Tibial nerve (tissue), 4 donors: ENCODE results near the gene PDK3. TPM values are rescaled to one million over a fixed set of nuclear protein-coding genes. Genes with fewer than 3 reads are reported as not detected.
A peak's percentile ranks its signal among the peaks of the same experiment; 100 is the strongest.

ENCODE experiments used
- DNase-seq, 2 donors: peaks; one replicate each; pipeline ENCODE4 v3.0.0-alpha.2; 2019; ENCODE audit warnings: low spot score in 2 of 2
- H3K27ac ChIP-seq, 4 donors: fragments of 200-600 bp; sonication (generic) in 3 of 4; one replicate each; pipeline ENCODE4 v1.5.1; 2017 to 2019; ENCODE audit warnings: mild to moderate bottlenecking in 1 of 4
- H3K27me3 ChIP-seq, 2 donors: fragments of 200-600 bp; sonication (generic) in 1 of 2; one replicate each; pipeline versions ENCODE4 v1.5.1 to v1.6.0; 2017 to 2019
- H3K36me3 ChIP-seq, 3 donors: fragments of 200-600 bp; sonication (generic); one replicate each; pipeline ENCODE4 v1.5.1; 2018 to 2019
- H3K4me1 ChIP-seq, 4 donors: fragments of 200-600 bp; sonication (generic) in 3 of 4; one replicate each; pipeline ENCODE4 v1.5.1; 2017 to 2019
- H3K4me3 ChIP-seq, 4 donors: fragments of 200-600 bp; sonication (generic) in 3 of 4; one replicate each; pipeline ENCODE4 v1.5.1; 2017 to 2019; ENCODE audit warnings: mild to moderate bottlenecking in 1 of 4, moderate library complexity in 1 of 4
- H3K9me3 ChIP-seq, 4 donors: fragments of 200-600 bp; sonication (generic) in 3 of 4; one replicate each; pipeline ENCODE4 v1.5.1; 2017 to 2019
- CTCF ChIP-seq, 5 experiments: fragments of 200-600 bp in 3 of 5; fragments of 450-650 bp in 2 of 5; sonication (generic) in 3 of 5; IDR thresholded peaks; one replicate each; pipeline ENCODE4 v1.5.1; 2016 to 2019; ENCODE audit warnings: antibody characterized with exemption in 5 of 5, mild to moderate bottlenecking in 3 of 5, moderate library complexity in 2 of 5
- EP300 ChIP-seq, 2 donors: sonication (generic); formaldehyde crosslinking; IDR thresholded peaks; one replicate each; pipeline ENCODE4 v1.6.1; 2017; ENCODE audit warnings: antibody characterized with exemption in 2 of 2, mild to moderate bottlenecking in 1 of 2
- POLR2A ChIP-seq, 2 donors: fragments of 450-650 bp; IDR thresholded peaks; one replicate each; pipeline ENCODE4 v1.6.1; 2017; ENCODE audit warnings: antibody characterized with exemption in 2 of 2, mild to moderate bottlenecking in 2 of 2, moderate library complexity in 2 of 2
- WGBS, 2 donors: methylation state at CpG; one replicate each; pipeline ENCODE4 v1.1.5; 2018; 5-methylcytosine and 5-hydroxymethylcytosine counted together
- total RNA-seq, 4 donors: library from RNA; depleted of rRNA; stranded (reverse); fragments of >200 nt; gene quantifications; one replicate each; pipeline ENCODE4 v1.1.0, GENCODE V29; 2016

The PDK3 gene
- total RNA-seq, 4 donors from 2014 or later = 18.3 to 39.8 (median 31.3) TPM

- Histone ChIP-seq H3K27ac (peak overlapping the region; percentile 47 to 90 (median 86)), H3K36me3 (no peaks in the 10 kb centered on the region), H3K4me1 (peaks cover 0 to 18% (median 0%) of the 10 kb centered on the region in 4 donors), H3K27me3 (no peaks in the 10 kb centered on the region), H3K4me3 (peak overlapping the region; percentile 51 to 83 (median 77)), H3K9me3 (no peaks in the 10 kb centered on the region)
- TF ChIP-seq EP300 (IDR thresholded peaks at IDR 0.05) (no peak), POLR2A (IDR thresholded peaks at IDR 0.05) (no peak), CTCF (IDR thresholded peaks at IDR 0.05) (no peak)
- DNase-seq = no peak
- 10 to 32% methylated on average over 2 to 21 of the region's 25 CpGs for WGBS, 2 donors
Measured at GRCh38 chrX:24465532-24465865, 413 bp downstream of the PDK3 start.

DNA sequence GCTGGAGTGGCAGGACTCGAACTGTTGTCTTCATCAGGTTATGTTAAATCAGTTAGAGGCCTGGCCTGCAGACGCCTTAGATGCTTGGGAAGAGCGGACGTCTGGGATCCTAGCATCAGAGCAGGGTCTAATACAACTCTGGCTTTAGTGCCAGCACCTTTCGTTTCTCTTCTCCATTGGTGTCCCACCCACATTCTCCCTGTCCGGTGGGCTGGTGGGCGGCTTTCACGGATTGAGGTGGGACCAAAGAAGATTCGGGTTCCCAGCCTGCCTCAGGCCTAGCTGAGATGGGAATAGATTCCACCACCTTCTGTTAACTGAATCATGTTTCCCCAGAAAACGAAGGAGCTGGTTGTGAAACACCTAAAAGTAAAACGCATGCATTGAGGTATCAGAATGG lies 939 bp downstream of the PDK3 start:
- Histone ChIP-seq H3K4me1 (peaks cover 0 to 18% (median 0%) of the 10 kb centered on the region in 4 donors), H3K4me3 (peak overlapping the region; percentile 51 to 83 (median 77)), H3K27me3 (no peaks in the 10 kb centered on the region), H3K9me3 (no peaks in the 10 kb centered on the region), H3K27ac (peak overlapping the region; percentile 47 to 90 (median 86)), H3K36me3 (no peaks in the 10 kb centered on the region)
- peak in 1 of 2 donors; percentile 6 for DNase-seq
- WGBS, 2 donors = 39 to 55% methylated on average over 11 of the region's 11 CpGs
- TF ChIP-seq POLR2A (IDR thresholded peaks at IDR 0.05) = no peak
- no peak for TF ChIP-seq EP300 (IDR thresholded peaks at IDR 0.05)
- no peak for TF ChIP-seq CTCF (IDR thresholded peaks at IDR 0.05)

GRCh38 chrX:24468245-24468644 lies 3.2 kb downstream of the PDK3 start:
- peaks cover 0 to 18% (median 0%) of the 10 kb centered on the region in 4 donors for H3K4me1 ChIP-seq
- DNase-seq = no peak
- H3K9me3 ChIP-seq = no peaks in the 10 kb centered on the region
- H3K4me3 ChIP-seq = no peak overlapping the region
- no peaks in the 10 kb centered on the region for H3K27me3 ChIP-seq
- TF ChIP-seq CTCF (IDR thresholded peaks at IDR 0.05) (no peak), EP300 (IDR thresholded peaks at IDR 0.05) (peak in 1 of 2 donors; percentile 11), POLR2A (IDR thresholded peaks at IDR 0.05) (no peak)
- peak overlapping the region in 2 of 4 donors; percentile 50 to 63 for H3K27ac ChIP-seq
- H3K36me3 ChIP-seq = no peaks in the 10 kb centered on the region
- WGBS, 2 donors = 21% methylated on average over 1 of the region's 1 CpG; no CpG with 5 or more reads in 1 of the 2 donors

- TF ChIP-seq EP300 (IDR thresholded peaks at IDR 0.05) = no peak
- TF ChIP-seq POLR2A (IDR thresholded peaks at IDR 0.05) = no peak
- TF ChIP-seq CTCF (IDR thresholded peaks at IDR 0.05) = no peak
- no peaks in the 10 kb centered on the region for H3K36me3 ChIP-seq
- WGBS, 2 donors = 49 to 54% methylated on average over 2 of the region's 2 CpGs
- no peaks in the 10 kb centered on the region for H3K9me3 ChIP-seq
- H3K4me1 ChIP-seq = peaks cover 0 to 12% (median 0%) of the 10 kb centered on the region in 4 donors
- no peaks in the 10 kb centered on the region for H3K27me3 ChIP-seq
- no peak overlapping the region for H3K27ac ChIP-seq
- H3K4me3 ChIP-seq = no peak overlapping the region
- no peak for DNase-seq
Measured at GRCh38 chrX:24471808-24472207, 6.7 kb downstream of the PDK3 start.

DNA sequence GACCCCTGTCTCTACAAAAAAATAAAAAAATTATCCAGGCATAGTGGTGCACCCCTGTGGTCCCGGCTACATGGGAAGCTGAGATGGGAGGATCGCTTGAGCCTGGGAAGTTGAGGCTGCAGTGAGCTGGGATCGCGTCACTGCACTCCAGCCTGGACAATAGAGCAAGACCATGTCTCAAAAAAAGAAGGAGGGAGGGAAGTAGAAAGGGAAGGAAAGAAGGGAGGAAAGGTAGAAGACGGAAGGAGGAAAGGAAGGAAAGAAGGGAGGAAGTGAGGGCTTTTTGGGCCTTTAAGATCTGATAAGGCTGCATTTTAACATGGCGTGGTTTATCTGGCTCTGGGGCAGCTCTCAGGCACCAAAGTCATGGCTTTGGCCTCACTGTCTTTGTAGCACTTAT lies 10.4 kb downstream of the PDK3 start:
- Histone ChIP-seq H3K4me1 (peaks cover 0 to 11% (median 0%) of the 10 kb centered on the region in 4 donors), H3K4me3 (no peak overlapping the region), H3K9me3 (no peaks in the 10 kb centered on the region), H3K27me3 (no peaks in the 10 kb centered on the region), H3K36me3 (no peaks in the 10 kb centered on the region), H3K27ac (no peak overlapping the region)
- TF ChIP-seq CTCF (IDR thresholded peaks at IDR 0.05) (no peak), POLR2A (IDR thresholded peaks at IDR 0.05) (no peak), EP300 (IDR thresholded peaks at IDR 0.05) (no peak)
- WGBS, 2 donors = 79 to 91% methylated on average over 6 of the region's 6 CpGs
- no peak for DNase-seq
